ENCODE results near the gene EEFSEC. TPM values are rescaled to one million over a fixed set of nuclear protein-coding genes. Genes with fewer than 3 reads are reported as not detected.
A peak's percentile ranks its signal among the peaks of the same experiment; 100 is the strongest.

Gene EEFSEC
- total RNA-seq, 2 donors from 2014 or later, result 14.0 to 14.7 TPM

GRCh38 chr3:128279601-128279880 lies 126.3 kb downstream of the EEFSEC start:
- Mint-ChIP-seq H3K27me3 (no peaks in the 10 kb centered on the region), H3K4me3 (no peak overlapping the region), H3K36me3 (ENCODE audit: low read depth) (peaks cover 4% of the 10 kb centered on the region), H3K27ac (no peak overlapping the region), H3K4me1 (peaks cover 16% of the 10 kb centered on the region)
- no peaks in the 10 kb centered on the region for H3K9me3 ChIP-seq (ENCODE audit: control insufficient read depth, low read length, poor library complexity, severe bottlenecking)
- ATAC-seq (no peak), DNase-seq (no peak)

GRCh38 chr3:128280481-128281052 lies 127.3 kb downstream of the EEFSEC start:
- Mint-ChIP-seq H3K27ac (peak overlapping the region; percentile 80), H3K4me3 (no peak overlapping the region), H3K27me3 (no peaks in the 10 kb centered on the region)

GRCh38 chr3:128281056-128281455 lies 127.8 kb downstream of the EEFSEC start:
- Mint-ChIP-seq H3K4me1 (peaks cover 21% of the 10 kb centered on the region), H3K27me3 (no peaks in the 10 kb centered on the region), H3K36me3 (ENCODE audit: low read depth) (peaks cover 6% of the 10 kb centered on the region), H3K27ac (peak overlapping the region; percentile 80), H3K4me3 (no peak overlapping the region)
- no peak for ATAC-seq
- H3K9me3 ChIP-seq (ENCODE audit: control insufficient read depth, low read length, poor library complexity, severe bottlenecking), result no peaks in the 10 kb centered on the region
- DNase-seq, result no peak

More at GRCh38 chr3:128280481-128281052, 127.3 kb downstream of the EEFSEC start:
- DNase-seq, result no peak
- Mint-ChIP-seq H3K4me1 (peaks cover 19% of the 10 kb centered on the region), H3K36me3 (ENCODE audit: low read depth) (peaks cover 4% of the 10 kb centered on the region)
- H3K9me3 ChIP-seq (ENCODE audit: control insufficient read depth, low read length, poor library complexity, severe bottlenecking), result no peaks in the 10 kb centered on the region
- ATAC-seq, result no peak

GRCh38 chr3:128281461-128282367 lies 128.4 kb downstream of the EEFSEC start:
- H3K9me3 ChIP-seq (ENCODE audit: control insufficient read depth, low read length, poor library complexity, severe bottlenecking), result no peaks in the 10 kb centered on the region
- DNase-seq, result no peak
- peak overlapping the region; percentile 73 for H3K27ac Mint-ChIP-seq
- H3K4me1 Mint-ChIP-seq, result peaks cover 16% of the 10 kb centered on the region
- H3K27me3 Mint-ChIP-seq, result no peaks in the 10 kb centered on the region
- no peak overlapping the region for H3K4me3 Mint-ChIP-seq
- peaks cover 6% of the 10 kb centered on the region for H3K36me3 Mint-ChIP-seq (ENCODE audit: low read depth)
- no peak for ATAC-seq

GRCh38 chr3:128282380-128283196 lies 129.3 kb downstream of the EEFSEC start:
- Mint-ChIP-seq H3K27ac (peak overlapping the region; percentile 73), H3K36me3 (ENCODE audit: low read depth) (peaks cover 10% of the 10 kb centered on the region)
- no peak for DNase-seq

GRCh38 chr3:128283421-128283820 lies 130.1 kb downstream of the EEFSEC start:
- no peak overlapping the region for H3K27ac Mint-ChIP-seq
- no peak overlapping the region for H3K4me3 Mint-ChIP-seq
- DNase-seq, result no peak
- H3K4me1 Mint-ChIP-seq, result peaks cover 6% of the 10 kb centered on the region
- H3K36me3 Mint-ChIP-seq (ENCODE audit: low read depth), result peaks cover 5% of the 10 kb centered on the region
- no peaks in the 10 kb centered on the region for H3K9me3 ChIP-seq (ENCODE audit: control insufficient read depth, low read length, poor library complexity, severe bottlenecking)
- no peak for ATAC-seq
- no peaks in the 10 kb centered on the region for H3K27me3 Mint-ChIP-seq

More at GRCh38 chr3:128282380-128283196, 129.3 kb downstream of the EEFSEC start:
- no peaks in the 10 kb centered on the region for H3K27me3 Mint-ChIP-seq
- no peak for ATAC-seq
- H3K4me1 Mint-ChIP-seq, result peaks cover 13% of the 10 kb centered on the region
- H3K4me3 Mint-ChIP-seq, result no peak overlapping the region
- no peaks in the 10 kb centered on the region for H3K9me3 ChIP-seq (ENCODE audit: control insufficient read depth, low read length, poor library complexity, severe bottlenecking)

- Mint-ChIP-seq H3K4me3 (peak overlapping the region; percentile 51), H3K36me3 (ENCODE audit: low read depth) (peaks cover 9% of the 10 kb centered on the region), H3K27ac (no peak overlapping the region), H3K4me1 (peaks cover 6% of the 10 kb centered on the region), H3K27me3 (no peaks in the 10 kb centered on the region)
- no peak for ATAC-seq
- no peak for DNase-seq
- no peaks in the 10 kb centered on the region for H3K9me3 ChIP-seq (ENCODE audit: control insufficient read depth, low read length, poor library complexity, severe bottlenecking)
Observed at GRCh38 chr3:128285042-128285966, 132.0 kb downstream of the EEFSEC start.

- Mint-ChIP-seq H3K4me3 (no peak overlapping the region), H3K27me3 (no peaks in the 10 kb centered on the region), H3K27ac (no peak overlapping the region), H3K4me1 (peaks cover 4% of the 10 kb centered on the region), H3K36me3 (ENCODE audit: low read depth) (peaks cover 10% of the 10 kb centered on the region)
- no peaks in the 10 kb centered on the region for H3K9me3 ChIP-seq (ENCODE audit: control insufficient read depth, low read length, poor library complexity, severe bottlenecking)
- ATAC-seq, result no peak
- no peak for DNase-seq
Observed at GRCh38 chr3:128285967-128286321, 132.7 kb downstream of the EEFSEC start.

GRCh38 chr3:128286691-128287090 lies 133.4 kb downstream of the EEFSEC start:
- DNase-seq (no peak), ATAC-seq (no peak)
- Mint-ChIP-seq H3K27ac (no peak overlapping the region), H3K27me3 (no peaks in the 10 kb centered on the region), H3K4me3 (no peak overlapping the region), H3K36me3 (ENCODE audit: low read depth) (peaks cover 10% of the 10 kb centered on the region), H3K4me1 (peaks cover 9% of the 10 kb centered on the region)
- H3K9me3 ChIP-seq (ENCODE audit: control insufficient read depth, low read length, poor library complexity, severe bottlenecking), result no peaks in the 10 kb centered on the region

- H3K9me3 ChIP-seq (ENCODE audit: control insufficient read depth, low read length, poor library complexity, severe bottlenecking), result no peaks in the 10 kb centered on the region
Observed at GRCh38 chr3:128287216-128287615, 133.9 kb downstream of the EEFSEC start.

GRCh38 chr3:128289534-128289933 lies 136.3 kb downstream of the EEFSEC start:
- Mint-ChIP-seq H3K27ac (no peak overlapping the region), H3K36me3 (ENCODE audit: low read depth) (peaks cover 10% of the 10 kb centered on the region), H3K4me1 (peaks cover 18% of the 10 kb centered on the region), H3K27me3 (no peaks in the 10 kb centered on the region), H3K4me3 (no peak overlapping the region)
- no peaks in the 10 kb centered on the region for H3K9me3 ChIP-seq (ENCODE audit: control insufficient read depth, low read length, poor library complexity, severe bottlenecking)
- ATAC-seq, result no peak
- no peak for DNase-seq

More at GRCh38 chr3:128287216-128287615, 133.9 kb downstream of the EEFSEC start:
- DNase-seq, result no peak
- H3K36me3 Mint-ChIP-seq (ENCODE audit: low read depth), result peaks cover 10% of the 10 kb centered on the region
- H3K4me1 Mint-ChIP-seq, result peaks cover 9% of the 10 kb centered on the region
- H3K4me3 Mint-ChIP-seq, result no peak overlapping the region
- ATAC-seq, result no peak
- no peak overlapping the region for H3K27ac Mint-ChIP-seq
- no peaks in the 10 kb centered on the region for H3K27me3 Mint-ChIP-seq

- DNase-seq, result no peak
- H3K4me3 Mint-ChIP-seq, result no peak overlapping the region
- peaks cover 10% of the 10 kb centered on the region for H3K36me3 Mint-ChIP-seq (ENCODE audit: low read depth)
- peaks cover 25% of the 10 kb centered on the region for H3K4me1 Mint-ChIP-seq
- H3K9me3 ChIP-seq (ENCODE audit: control insufficient read depth, low read length, poor library complexity, severe bottlenecking), result no peaks in the 10 kb centered on the region
- ATAC-seq, result no peak
- no peaks in the 10 kb centered on the region for H3K27me3 Mint-ChIP-seq
- no peak overlapping the region for H3K27ac Mint-ChIP-seq
Observed at GRCh38 chr3:128290484-128290883, 137.2 kb downstream of the EEFSEC start.

Measured in T-helper 17 cell (primary cell).